ENCODE measurements around the gene MYBPC2.
"Not testable (repeated sequence)": the region's sequence is repeated elsewhere in the genome, so short reads cannot be mapped to it uniquely, and the experiment has no call there.

MYBPC2 gene

GRCh38 chr19:50432221-50433028 is at the start of gene MYBPC2:
Gene MYBPC2 (plus strand): TSS chr19:50432892. CDS start chr19:50432954, 62 bp downstream.
- no peak for DNase-seq (ENCODE audit: low spot score)

GRCh38 chr19:50383001-50383851 is 49.5 kb upstream of the MYBPC2 start:
- DNase-seq (ENCODE audit: low spot score) = no peak

GRCh38 chr19:50383852-50384684 is 48.6 kb upstream of the MYBPC2 start, which contains the start of gene POLD1:
Gene POLD1 (plus strand): TSS chr19:50384347. CDS start chr19:50398852, 14,505 bp downstream.
- peak; percentile 92 for DNase-seq (ENCODE audit: low spot score)

GRCh38 chr19:50384685-50385535 is 47.8 kb upstream of the MYBPC2 start:
- no peak for DNase-seq (ENCODE audit: low spot score)

GRCh38 chr19:50387176-50387867 is 45.4 kb upstream of the MYBPC2 start:
- no peak for DNase-seq (ENCODE audit: low spot score)

- DNase-seq (ENCODE audit: low spot score) = no peak
Observed at GRCh38 chr19:50387868-50388245, 44.8 kb upstream of the MYBPC2 start.

GRCh38 chr19:50390295-50390694 is 42.4 kb upstream of the MYBPC2 start:
- DNase-seq (ENCODE audit: low spot score) = not testable (repeated sequence)

GRCh38 chr19:50390952-50391351 is 41.7 kb upstream of the MYBPC2 start:
- not testable (repeated sequence) for DNase-seq (ENCODE audit: low spot score)

- no peak for DNase-seq (ENCODE audit: low spot score)
Observed at GRCh38 chr19:50392759-50393158, 39.9 kb upstream of the MYBPC2 start.

- no peak for DNase-seq (ENCODE audit: low spot score)
Observed at GRCh38 chr19:50393589-50393988, 39.1 kb upstream of the MYBPC2 start.

- no peak for DNase-seq (ENCODE audit: low spot score)
Observed at GRCh38 chr19:50394017-50394416, 38.7 kb upstream of the MYBPC2 start.

- no peak for DNase-seq (ENCODE audit: low spot score)
Observed at GRCh38 chr19:50398675-50399367, 33.9 kb upstream of the MYBPC2 start.

GRCh38 chr19:50399368-50399745 is 33.3 kb upstream of the MYBPC2 start:
- no peak for DNase-seq (ENCODE audit: low spot score)

GRCh38 chr19:50401605-50402450 is 30.9 kb upstream of the MYBPC2 start:
- DNase-seq (ENCODE audit: low spot score) = no peak

- no peak for DNase-seq (ENCODE audit: low spot score)
Observed at GRCh38 chr19:50402544-50403301, 30.0 kb upstream of the MYBPC2 start.

GRCh38 chr19:50406156-50406820 is 26.4 kb upstream of the MYBPC2 start:
- DNase-seq (ENCODE audit: low spot score) = no peak

- no peak for DNase-seq (ENCODE audit: low spot score)
Observed at GRCh38 chr19:50406829-50407228, 25.9 kb upstream of the MYBPC2 start.

GRCh38 chr19:50409347-50409746 is 23.3 kb upstream of the MYBPC2 start:
- no peak for DNase-seq (ENCODE audit: low spot score)
